ENCODE results near the gene AMOTL1. TPM values are rescaled to one million over a fixed set of nuclear protein-coding genes. Genes with fewer than 3 reads are reported as not detected.

Gene AMOTL1
- total RNA-seq, 5 donors from 2014 or later (not counting 1 experiment from before 2014, with no cell fraction given): 0.07 to 1.2 (median 0.35) TPM

- peaks cover 0 to 4% of the 10 kb centered on the region in 2 donors for H3K27me3 Mint-ChIP-seq
- ATAC-seq (replicated peaks in 1 of 4): no peak
- CTCF ChIA-PET: interaction anchor here in 1 of 2 donors (0.5 to 0.6 kb wide), 2 partner anchors 261 to 1568 kb away, joined by 3 to 4 read pairs; no protein-coding TSS in a partner anchor
- Histone ChIP-seq H3K36me3 (ENCODE audit: control insufficient read depth in 2 of 2, extremely low read depth in 1 of 2, insufficient read depth in 1 of 2, low read length in 1 of 2) (no peaks in the 10 kb centered on the region), H3K4me1 (ENCODE audit: control insufficient read depth in 1 of 2, extremely low read depth in 1 of 2, insufficient read depth in 2 of 2, low read length in 2 of 2) (no peaks in the 10 kb centered on the region), H3K27me3 (replicated peaks in 1 of 2; ENCODE audit: control insufficient read depth in 2 of 2, extremely low read depth in 1 of 2, insufficient read depth in 2 of 2, low read length in 1 of 2) (peaks cover 0 to 8% of the 10 kb centered on the region in 2 experiments), H3K27ac (ENCODE audit: low read length) (no peak overlapping the region), H3K4me3 (ENCODE audit: control insufficient read depth in 1 of 2, extremely low read depth in 1 of 2, low read length in 1 of 2) (no peak overlapping the region), H3K9me3 (no peaks in the 10 kb centered on the region)
- H3K4me1 Mint-ChIP-seq: peaks cover 0 to 7% (median 0%) of the 10 kb centered on the region in 3 donors
- DNase-seq: no peak
- POLR2A ChIA-PET: no interaction called here
- H3K36me3 Mint-ChIP-seq: peaks cover 3% of the 10 kb centered on the region
- peaks cover 4 to 30% (median 13%) of the 10 kb centered on the region in 3 donors for H3K9me3 Mint-ChIP-seq
- WGBS (ENCODE audit: insufficient coverage): 100% methylated on average over 1 of the region's 2 CpGs
- no peak overlapping the region for H3K4me3 Mint-ChIP-seq
- H3K27ac Mint-ChIP-seq: no peak overlapping the region
Measured at GRCh38 chr11:94895971-94896370, 127.8 kb downstream of the AMOTL1 start.

DNA sequence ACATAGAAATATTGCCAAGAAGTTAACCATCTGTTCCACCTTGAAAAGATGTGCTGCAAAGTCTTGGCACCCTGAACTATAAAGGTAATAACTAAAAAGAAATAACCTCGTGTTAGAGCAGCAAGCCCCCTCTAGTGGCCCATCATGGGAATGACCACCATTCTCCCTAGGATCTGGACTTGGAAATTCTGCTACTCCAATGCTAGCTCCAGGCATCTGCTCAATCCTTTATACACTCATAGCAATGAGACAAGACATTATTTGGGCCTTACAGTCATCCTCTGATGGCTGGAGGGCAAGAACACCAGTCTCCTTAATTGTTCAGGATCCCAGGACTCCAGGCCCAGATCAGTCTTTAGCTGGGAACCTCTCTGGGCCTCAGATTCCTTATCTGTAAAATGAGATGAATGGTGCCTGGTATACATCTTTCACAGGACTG lies 129.2 kb downstream of the AMOTL1 start:
- 0% methylated on average over 1 of the region's 1 CpG for WGBS (ENCODE audit: insufficient coverage)
- no peaks in the 10 kb centered on the region for H3K4me1 ChIP-seq (ENCODE audit: control insufficient read depth in 1 of 2, extremely low read depth in 1 of 2, insufficient read depth in 2 of 2, low read length in 2 of 2)
- DNase-seq (peak in 19 of 35 experiments; percentile 3 to 48 (median 12)), ATAC-seq (replicated peaks in 1 of 4) (peak in 1 of 4 experiments; percentile 30)
- peaks cover 3% of the 10 kb centered on the region for H3K36me3 Mint-ChIP-seq
- no peak overlapping the region for H3K27ac Mint-ChIP-seq
- H3K9me3 ChIP-seq: no peaks in the 10 kb centered on the region
- peaks cover 0 to 8% of the 10 kb centered on the region in 2 experiments for H3K27me3 ChIP-seq (replicated peaks in 1 of 2; ENCODE audit: control insufficient read depth in 2 of 2, extremely low read depth in 1 of 2, insufficient read depth in 2 of 2, low read length in 1 of 2)
- H3K4me3 ChIP-seq (ENCODE audit: control insufficient read depth in 1 of 2, extremely low read depth in 1 of 2, low read length in 1 of 2): no peak overlapping the region
- peaks cover 0 to 7% (median 0%) of the 10 kb centered on the region in 3 donors for H3K4me1 Mint-ChIP-seq
- H3K27ac ChIP-seq (ENCODE audit: low read length): no peak overlapping the region
- peaks cover 0 to 3% of the 10 kb centered on the region in 2 donors for H3K27me3 Mint-ChIP-seq
- ChIA-PET POLR2A (interaction anchor here in 1 of 2 donors (0.6 kb wide), 1 partner anchor 392 kb away, joined by 3 read pairs; no protein-coding TSS in a partner anchor), CTCF (interaction anchor here (0.6 to 1.2 kb wide), 6 partner anchors 14 to 1002 kb away, joined by 3 read pairs; no protein-coding TSS in a partner anchor)
- no peak overlapping the region for H3K4me3 Mint-ChIP-seq
- no peaks in the 10 kb centered on the region for H3K36me3 ChIP-seq (ENCODE audit: control insufficient read depth in 2 of 2, extremely low read depth in 1 of 2, insufficient read depth in 1 of 2, low read length in 1 of 2)
- peaks cover 4 to 18% (median 6%) of the 10 kb centered on the region in 3 donors for H3K9me3 Mint-ChIP-seq

DNA sequence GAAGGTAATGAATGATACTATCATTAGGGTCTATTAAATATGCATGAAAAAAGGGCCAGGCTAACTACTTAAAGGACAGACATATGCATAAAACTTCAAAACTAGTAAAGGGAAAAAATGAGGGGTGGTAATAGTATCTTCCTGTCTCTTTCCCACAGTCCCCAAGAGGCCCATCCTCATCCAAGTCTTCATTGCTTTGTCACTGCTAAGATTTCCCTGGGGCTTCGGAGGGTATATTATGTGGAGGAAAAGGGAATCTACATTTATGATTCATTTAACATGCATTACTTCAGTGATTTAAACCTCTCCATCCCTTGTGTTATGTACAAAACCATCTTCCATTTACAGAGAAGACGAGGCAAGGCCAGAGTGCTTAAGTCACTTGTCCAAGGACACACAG lies 139.1 kb downstream of the AMOTL1 start:
- Mint-ChIP-seq H3K36me3 (peaks cover 14% of the 10 kb centered on the region), H3K4me3 (no peak overlapping the region), H3K4me1 (no peaks in the 10 kb centered on the region), H3K9me3 (peaks cover 0 to 25% (median 7%) of the 10 kb centered on the region in 3 donors), H3K27ac (no peak overlapping the region), H3K27me3 (no peaks in the 10 kb centered on the region)
- Histone ChIP-seq H3K9me3 (no peaks in the 10 kb centered on the region), H3K27ac (ENCODE audit: low read length) (no peak overlapping the region), H3K4me1 (ENCODE audit: control insufficient read depth in 1 of 2, extremely low read depth in 1 of 2, insufficient read depth in 2 of 2, low read length in 2 of 2) (no peaks in the 10 kb centered on the region), H3K4me3 (ENCODE audit: control insufficient read depth in 1 of 2, extremely low read depth in 1 of 2, low read length in 1 of 2) (no peak overlapping the region), H3K36me3 (ENCODE audit: control insufficient read depth in 2 of 2, extremely low read depth in 1 of 2, insufficient read depth in 1 of 2, low read length in 1 of 2) (no peaks in the 10 kb centered on the region), H3K27me3 (replicated peaks in 1 of 2; ENCODE audit: control insufficient read depth in 2 of 2, extremely low read depth in 1 of 2, insufficient read depth in 2 of 2, low read length in 1 of 2) (peaks cover 0 to 3% of the 10 kb centered on the region in 2 experiments)
- ATAC-seq (replicated peaks in 1 of 4) (no peak), DNase-seq (no peak)
- ChIA-PET POLR2A (no interaction called here), CTCF (interaction anchor here in 1 of 2 donors (0.5 kb wide), 1 partner anchor 119 kb away, joined by 3 read pairs; no protein-coding TSS in a partner anchor)
- no CpG with 5 or more reads among the region's 2 CpGs for WGBS (ENCODE audit: insufficient coverage)

DNA sequence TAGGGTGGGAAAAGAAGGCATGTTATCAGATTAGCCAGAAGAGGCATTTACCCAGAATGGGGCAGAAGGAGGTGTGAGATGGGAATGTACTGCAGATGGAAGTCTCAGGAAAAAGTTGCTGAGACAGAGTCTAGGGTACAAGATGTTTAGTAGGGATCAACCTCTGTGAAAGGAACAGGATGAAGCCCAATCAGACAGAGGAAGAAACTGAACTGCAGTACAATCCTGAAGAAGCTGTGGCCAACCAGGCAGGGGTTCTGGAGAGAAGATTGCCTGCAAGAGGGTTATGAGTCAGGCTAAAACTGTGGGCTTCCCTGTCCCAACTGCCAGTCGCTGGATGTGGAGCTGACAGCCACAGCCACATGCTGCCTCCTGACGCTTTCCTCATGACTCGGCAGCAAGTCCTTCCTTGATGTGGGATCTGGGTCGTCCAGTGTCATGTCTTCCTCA lies 141.2 kb downstream of the AMOTL1 start:
- CTCF ChIA-PET: no interaction called here
- H3K36me3 Mint-ChIP-seq: peaks cover 11% of the 10 kb centered on the region
- H3K4me3 Mint-ChIP-seq: no peak overlapping the region
- ATAC-seq (replicated peaks in 1 of 4): no peak
- POLR2A ChIA-PET: no interaction called here
- Histone ChIP-seq H3K27ac (ENCODE audit: low read length) (no peak overlapping the region), H3K4me3 (ENCODE audit: control insufficient read depth in 1 of 2, extremely low read depth in 1 of 2, low read length in 1 of 2) (no peak overlapping the region), H3K4me1 (ENCODE audit: control insufficient read depth in 1 of 2, extremely low read depth in 1 of 2, insufficient read depth in 2 of 2, low read length in 2 of 2) (no peaks in the 10 kb centered on the region), H3K27me3 (replicated peaks in 1 of 2; ENCODE audit: control insufficient read depth in 2 of 2, extremely low read depth in 1 of 2, insufficient read depth in 2 of 2, low read length in 1 of 2) (peaks cover 0 to 3% of the 10 kb centered on the region in 2 experiments), H3K9me3 (no peaks in the 10 kb centered on the region), H3K36me3 (ENCODE audit: control insufficient read depth in 2 of 2, extremely low read depth in 1 of 2, insufficient read depth in 1 of 2, low read length in 1 of 2) (no peaks in the 10 kb centered on the region)
- DNase-seq: no peak
- H3K27me3 Mint-ChIP-seq: no peaks in the 10 kb centered on the region
- peaks cover 0 to 21% (median 4%) of the 10 kb centered on the region in 3 donors for H3K9me3 Mint-ChIP-seq
- WGBS (ENCODE audit: insufficient coverage): 88% methylated on average over 4 of the region's 4 CpGs
- no peaks in the 10 kb centered on the region for H3K4me1 Mint-ChIP-seq
- H3K27ac Mint-ChIP-seq: no peak overlapping the region

DNA sequence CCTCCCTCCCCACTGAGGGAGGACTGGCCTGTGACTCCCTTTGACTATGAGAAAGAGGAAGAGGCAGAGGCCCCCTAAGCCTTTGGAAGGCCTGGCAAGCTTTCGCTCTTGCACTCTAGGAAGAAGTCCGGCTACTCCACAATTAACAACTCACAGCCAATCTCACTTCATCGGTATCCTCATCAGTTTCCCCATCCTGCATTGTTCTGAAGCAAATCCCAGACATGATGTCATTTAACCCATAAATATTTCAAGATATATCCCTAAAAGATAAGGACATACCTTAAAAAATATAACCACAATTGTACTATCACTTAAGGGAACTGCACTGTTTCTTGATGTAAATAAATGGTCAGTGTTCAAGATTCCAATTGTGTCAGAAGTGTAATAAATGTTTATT lies 142.1 kb downstream of the AMOTL1 start:
- CTCF ChIA-PET: interaction anchor here in 1 of 2 donors (1.0 kb wide), 1 partner anchor 13 kb away, joined by 3 read pairs; no protein-coding TSS in a partner anchor
- no peak overlapping the region for H3K4me3 Mint-ChIP-seq
- H3K9me3 ChIP-seq: no peaks in the 10 kb centered on the region
- POLR2A ChIA-PET: no interaction called here
- H3K36me3 ChIP-seq (ENCODE audit: control insufficient read depth in 2 of 2, extremely low read depth in 1 of 2, insufficient read depth in 1 of 2, low read length in 1 of 2): no peaks in the 10 kb centered on the region
- H3K27me3 ChIP-seq (replicated peaks in 1 of 2; ENCODE audit: control insufficient read depth in 2 of 2, extremely low read depth in 1 of 2, insufficient read depth in 2 of 2, low read length in 1 of 2): peaks cover 0 to 3% of the 10 kb centered on the region in 2 experiments
- H3K36me3 Mint-ChIP-seq: peaks cover 6% of the 10 kb centered on the region
- no peak overlapping the region for H3K27ac Mint-ChIP-seq
- DNase-seq (no peak), ATAC-seq (replicated peaks in 1 of 4) (no peak)
- no peaks in the 10 kb centered on the region for H3K27me3 Mint-ChIP-seq
- WGBS (ENCODE audit: insufficient coverage): 57% methylated on average over 1 of the region's 3 CpGs
- no peak overlapping the region for H3K4me3 ChIP-seq (ENCODE audit: control insufficient read depth in 1 of 2, extremely low read depth in 1 of 2, low read length in 1 of 2)
- H3K9me3 Mint-ChIP-seq: peaks cover 0 to 20% (median 4%) of the 10 kb centered on the region in 3 donors
- H3K4me1 Mint-ChIP-seq: no peaks in the 10 kb centered on the region
- H3K4me1 ChIP-seq (ENCODE audit: control insufficient read depth in 1 of 2, extremely low read depth in 1 of 2, insufficient read depth in 2 of 2, low read length in 2 of 2): no peaks in the 10 kb centered on the region
- H3K27ac ChIP-seq (ENCODE audit: low read length): no peak overlapping the region

DNA sequence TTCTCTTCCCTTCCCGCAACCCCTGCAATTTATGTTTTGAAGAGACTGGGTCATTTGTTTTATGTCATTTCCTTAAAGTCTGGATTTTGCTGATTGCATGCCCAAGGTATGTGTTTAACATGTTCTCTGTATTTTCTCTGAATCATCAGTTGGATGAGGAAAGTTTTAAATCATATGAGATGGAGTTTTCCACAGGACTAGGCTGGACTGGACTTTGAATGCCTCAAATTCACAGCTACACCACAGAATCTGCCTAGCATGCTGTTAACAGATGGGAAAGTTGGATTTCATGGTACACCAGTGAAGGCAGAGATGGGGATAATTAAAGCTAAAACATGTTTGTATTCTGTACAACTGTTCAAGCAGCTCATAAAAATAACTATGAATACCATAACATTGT lies 142.6 kb downstream of the AMOTL1 start:
- WGBS (ENCODE audit: insufficient coverage): no CpG with 5 or more reads among the region's 1 CpG
- peaks cover 6% of the 10 kb centered on the region for H3K36me3 Mint-ChIP-seq

More for the DNA sequence above, 142.6 kb downstream of the AMOTL1 start:
- Histone ChIP-seq H3K27ac (ENCODE audit: low read length) (no peak overlapping the region), H3K9me3 (no peaks in the 10 kb centered on the region), H3K4me3 (ENCODE audit: control insufficient read depth in 1 of 2, extremely low read depth in 1 of 2, low read length in 1 of 2) (no peak overlapping the region), H3K36me3 (ENCODE audit: control insufficient read depth in 2 of 2, extremely low read depth in 1 of 2, insufficient read depth in 1 of 2, low read length in 1 of 2) (no peaks in the 10 kb centered on the region), H3K27me3 (replicated peaks in 1 of 2; ENCODE audit: control insufficient read depth in 2 of 2, extremely low read depth in 1 of 2, insufficient read depth in 2 of 2, low read length in 1 of 2) (peaks cover 0 to 3% of the 10 kb centered on the region in 2 experiments), H3K4me1 (ENCODE audit: control insufficient read depth in 1 of 2, extremely low read depth in 1 of 2, insufficient read depth in 2 of 2, low read length in 2 of 2) (no peaks in the 10 kb centered on the region)
- ChIA-PET CTCF (interaction anchor here in 1 of 2 donors (1.0 kb wide), 1 partner anchor 13 kb away, joined by 3 read pairs; no protein-coding TSS in a partner anchor), POLR2A (no interaction called here)
- Mint-ChIP-seq H3K9me3 (peaks cover 0 to 15% (median under 1%) of the 10 kb centered on the region in 3 donors), H3K4me1 (no peaks in the 10 kb centered on the region), H3K4me3 (no peak overlapping the region), H3K27ac (no peak overlapping the region), H3K27me3 (no peaks in the 10 kb centered on the region)
- DNase-seq (no peak), ATAC-seq (replicated peaks in 1 of 4) (no peak)
